HG02884 (cell line): ENCODE measurements around the gene SUPT16H.
"Not testable (repeated sequence)": the region's sequence is repeated elsewhere in the genome, so short reads cannot be mapped to it uniquely, and the experiment has no call there.

ENCODE experiments used
- ATAC-seq: cut with Tn5 transposase; IDR thresholded peaks from one replicate; pipeline ENCODE4 v1.9.1; 2021; ENCODE audit warnings: mild to moderate bottlenecking, moderate library complexity; ENCODE audit not compliant: unreplicated experiment

The SUPT16H gene

GRCh38 chr14:21383848-21384493 lies at the start of gene SUPT16H:
Gene SUPT16H, minus strand, starts transcription at chr14:21384019. Its CDS starts 92 bp downstream, at chr14:21383927.
- peak; percentile 83 for ATAC-seq

GRCh38 chr14:21431126-21431525 lies 47.3 kb upstream of the SUPT16H start:
- ATAC-seq, result no peak

- ATAC-seq, result no peak
Measured at GRCh38 chr14:21428930-21429329, 45.1 kb upstream of the SUPT16H start.

- ATAC-seq, result no peak
Measured at GRCh38 chr14:21426692-21427091, 42.9 kb upstream of the SUPT16H start.

GRCh38 chr14:21419528-21419927 lies 35.7 kb upstream of the SUPT16H start:
- ATAC-seq, result no peak

GRCh38 chr14:21415329-21415728 lies 31.5 kb upstream of the SUPT16H start:
- ATAC-seq, result no peak

GRCh38 chr14:21414137-21414631 lies 30.4 kb upstream of the SUPT16H start:
- peak; percentile 57 for ATAC-seq

GRCh38 chr14:21408147-21408546 lies 24.3 kb upstream of the SUPT16H start:
- no peak for ATAC-seq

- no peak for ATAC-seq
Measured at GRCh38 chr14:21406213-21406612, 22.4 kb upstream of the SUPT16H start.

GRCh38 chr14:21405097-21405496 lies 21.3 kb upstream of the SUPT16H start:
- no peak for ATAC-seq

GRCh38 chr14:21399311-21399870 lies 15.6 kb upstream of the SUPT16H start:
- ATAC-seq, result no peak

GRCh38 chr14:21398901-21399300 lies 15.1 kb upstream of the SUPT16H start:
- ATAC-seq, result no peak

- ATAC-seq, result no peak
Measured at GRCh38 chr14:21395450-21395849, 11.6 kb upstream of the SUPT16H start.

- no peak for ATAC-seq
Measured at GRCh38 chr14:21385188-21385904, 1.5 kb upstream of the SUPT16H start.

- peak; percentile 26 for ATAC-seq
Measured at GRCh38 chr14:21384494-21384851, 654 bp upstream of the SUPT16H start.

- no peak for ATAC-seq
Measured at GRCh38 chr14:21382886-21383847, 652 bp downstream of the SUPT16H start.

GRCh38 chr14:21382095-21382494 lies 1.7 kb downstream of the SUPT16H start:
- ATAC-seq, result no peak

- ATAC-seq, result no peak
Measured at GRCh38 chr14:21379338-21379737, 4.5 kb downstream of the SUPT16H start.

GRCh38 chr14:21373980-21374379 lies 9.8 kb downstream of the SUPT16H start:
- ATAC-seq, result no peak

GRCh38 chr14:21372814-21373213 lies 11.0 kb downstream of the SUPT16H start:
- ATAC-seq, result not testable (repeated sequence)
